GM21786 (cell line): ENCODE results near the gene CCDC51.
"Not testable (repeated sequence)": the region's sequence is repeated elsewhere in the genome, so short reads cannot be mapped to it uniquely, and the experiment has no call there.

Source experiments
- ATAC-seq: cut with Tn5 transposase; IDR thresholded peaks from one replicate; pipeline ENCODE4 v1.9.1; 2021; ENCODE audit not compliant: unreplicated experiment

CCDC51 gene

DNA sequence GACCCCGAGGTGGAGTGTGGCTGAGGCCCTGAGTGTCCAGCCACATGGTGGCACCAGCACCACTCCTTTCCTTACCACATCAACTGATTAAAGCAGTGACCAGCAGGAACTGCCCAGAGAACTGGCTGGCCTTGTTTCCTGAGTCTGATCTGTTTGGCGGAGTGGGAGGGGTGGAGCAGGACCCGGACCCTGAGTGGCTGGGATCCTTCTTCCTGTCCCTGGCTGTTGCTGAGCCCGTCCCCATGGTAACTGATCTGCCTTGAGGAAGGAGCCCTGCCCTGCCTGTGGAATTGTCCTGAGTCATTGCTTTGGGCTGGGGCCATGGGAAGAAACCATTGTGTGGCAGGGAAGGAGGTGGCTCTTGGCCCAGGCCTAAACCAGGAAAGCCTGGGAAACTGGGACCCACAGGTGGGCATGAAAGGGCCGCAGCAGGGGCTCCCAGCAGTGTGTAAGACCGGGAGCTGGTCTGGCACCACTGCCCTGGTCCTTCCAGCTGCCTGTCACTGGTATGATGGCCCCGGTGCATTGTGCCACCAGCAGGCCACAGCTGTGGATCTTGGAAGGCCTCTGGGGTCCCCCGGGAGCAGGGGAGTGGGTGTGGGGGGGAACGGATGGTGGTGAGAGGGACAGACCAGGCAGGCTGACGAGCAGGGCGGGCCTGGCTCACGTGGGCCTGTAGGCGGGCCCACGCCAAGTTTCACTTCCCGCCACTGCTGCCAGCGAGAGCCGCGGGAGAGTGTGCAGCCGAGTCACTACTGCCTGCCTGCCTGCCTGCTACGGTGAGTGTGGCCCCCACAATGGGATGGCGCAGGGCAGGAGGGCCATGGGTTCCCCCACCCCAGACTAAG is 25.8 kb upstream of the CCDC51 start:
- peak; percentile 75 for ATAC-seq

DNA sequence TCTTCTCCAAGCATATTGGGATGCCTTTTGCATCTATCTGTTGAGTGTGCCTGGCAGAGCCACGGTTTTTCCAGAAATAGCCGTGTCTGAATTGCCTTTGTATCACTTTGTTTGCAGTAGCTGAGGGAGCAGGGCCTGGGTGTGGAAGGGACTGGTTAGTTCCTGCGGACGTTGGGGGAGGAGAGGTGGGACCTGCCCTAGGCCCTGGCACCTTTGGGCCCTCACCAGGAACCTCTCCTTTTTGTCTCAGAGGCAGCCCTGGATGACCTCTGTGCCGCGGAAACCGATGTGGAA is 25.3 kb upstream of the CCDC51 start:
- no peak for ATAC-seq

DNA sequence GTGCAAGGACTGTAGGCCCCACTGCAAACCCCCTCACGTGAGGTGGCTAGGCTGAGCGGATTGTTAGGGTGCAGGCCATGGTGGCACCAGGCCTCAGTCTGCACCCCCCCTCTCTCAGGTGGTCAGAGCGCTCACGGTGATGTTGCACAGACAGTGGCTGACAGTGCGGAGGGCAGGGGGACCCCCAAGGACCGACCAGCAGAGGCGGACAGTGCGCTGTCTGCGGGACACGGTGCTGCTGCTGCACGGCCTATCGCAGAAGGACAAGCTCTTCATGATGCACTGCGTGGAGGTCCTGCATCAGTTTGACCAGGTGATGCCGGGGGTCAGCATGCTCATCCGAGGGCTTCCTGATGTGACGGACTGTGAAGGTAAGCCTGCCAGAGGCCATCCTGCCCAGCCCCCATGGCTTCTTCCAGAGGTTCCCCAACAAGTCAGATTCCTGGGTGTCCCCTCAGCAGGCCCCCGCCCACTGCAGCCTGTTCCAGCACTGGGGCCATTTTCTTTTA is 24.8 kb upstream of the CCDC51 start:
- ATAC-seq: no peak

DNA sequence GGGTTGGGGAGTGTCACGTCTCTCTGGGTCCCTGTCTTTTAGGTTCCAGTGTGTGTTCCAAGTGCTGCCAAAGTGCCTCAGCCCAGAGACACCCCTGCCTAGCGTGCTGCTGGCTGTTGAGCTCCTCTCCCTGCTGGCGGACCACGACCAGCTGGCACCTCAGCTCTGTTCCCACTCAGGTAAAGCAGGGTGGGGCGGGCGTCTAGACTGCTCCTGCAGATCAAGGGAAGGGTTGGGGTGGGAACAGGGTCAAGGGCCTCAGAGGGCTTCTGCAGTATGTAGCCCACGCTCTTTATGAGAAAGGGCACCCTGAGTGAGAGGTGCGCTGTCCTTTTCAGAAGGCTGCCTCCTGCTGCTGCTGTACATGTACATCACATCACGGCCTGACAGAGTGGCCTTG is 23.8 kb upstream of the CCDC51 start:
- no peak for ATAC-seq

DNA sequence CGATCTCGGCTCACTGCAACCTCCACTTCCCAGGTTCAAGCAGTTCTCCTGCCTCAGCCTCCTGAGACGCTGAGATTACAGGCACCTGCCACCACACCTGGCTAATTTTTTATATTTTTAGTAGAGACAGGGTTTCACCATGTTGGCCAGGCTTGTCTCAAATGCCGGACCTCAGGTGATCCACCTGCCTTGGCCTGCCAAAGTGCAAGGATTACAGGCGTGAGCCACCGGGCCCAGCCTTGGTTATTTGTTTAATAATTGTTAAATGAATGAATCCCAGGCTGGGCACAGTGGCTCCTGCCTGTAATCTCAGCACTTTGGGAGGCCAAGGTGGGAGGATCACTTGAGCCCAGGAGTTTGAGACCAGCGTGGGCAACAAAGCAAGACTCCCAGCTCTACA is 21.8 kb upstream of the CCDC51 start:
- not testable (repeated sequence) for ATAC-seq

DNA sequence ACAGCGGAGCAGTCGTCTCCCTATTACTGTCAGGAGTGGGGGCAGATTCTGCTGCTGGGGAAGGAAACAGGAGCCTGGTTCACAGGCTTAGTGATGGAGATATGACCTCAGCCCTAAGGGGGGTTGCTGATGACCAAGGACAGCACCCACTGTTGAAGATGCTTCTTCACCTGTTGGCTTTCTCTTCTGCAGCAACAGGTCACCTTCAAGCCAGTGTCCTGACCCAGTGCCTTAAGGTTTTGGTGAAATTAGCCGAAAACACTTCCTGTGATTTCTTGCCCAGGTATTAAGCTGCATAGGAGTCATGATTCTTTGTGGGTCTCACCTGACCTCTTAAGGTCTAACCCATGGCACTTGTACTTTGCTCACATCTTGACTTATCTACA is 20.6 kb upstream of the CCDC51 start:
- ATAC-seq: no peak

DNA sequence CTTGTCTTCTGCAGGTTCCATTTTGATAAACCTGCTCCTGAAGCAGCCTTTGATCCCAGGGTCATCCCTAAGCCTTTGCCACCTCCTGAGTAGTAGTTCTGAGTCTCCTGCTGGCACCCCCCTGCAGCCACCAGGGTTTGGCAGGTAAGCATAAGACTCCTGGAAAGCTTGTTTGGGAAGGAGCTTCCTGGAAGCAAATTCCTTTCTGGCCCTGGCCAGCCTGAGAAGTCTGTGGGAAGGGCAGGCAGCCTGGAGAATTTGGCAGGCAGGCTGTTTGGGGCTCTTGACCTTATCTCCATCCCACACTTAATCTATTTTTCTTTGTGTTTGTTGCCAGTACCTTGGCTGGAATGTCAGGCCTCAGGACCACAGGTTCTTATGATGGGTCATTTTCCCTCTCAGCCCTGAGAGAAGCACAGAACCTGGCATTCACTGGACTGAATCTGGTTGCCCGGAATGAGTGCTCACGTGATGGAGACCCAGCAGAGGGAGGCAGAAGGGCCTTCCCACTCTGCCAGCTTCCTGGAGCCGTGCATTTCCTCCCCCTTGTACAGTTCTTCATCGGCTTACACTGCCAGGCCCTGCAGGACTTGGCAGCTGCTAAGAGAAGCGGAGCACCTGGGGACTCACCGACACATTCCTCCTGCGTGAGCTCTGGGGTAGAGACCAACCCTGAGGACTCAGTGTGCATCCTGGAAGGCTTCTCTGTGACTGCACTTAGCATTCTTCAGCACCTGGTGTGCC is 20.0 kb upstream of the CCDC51 start:
- no peak for ATAC-seq

DNA sequence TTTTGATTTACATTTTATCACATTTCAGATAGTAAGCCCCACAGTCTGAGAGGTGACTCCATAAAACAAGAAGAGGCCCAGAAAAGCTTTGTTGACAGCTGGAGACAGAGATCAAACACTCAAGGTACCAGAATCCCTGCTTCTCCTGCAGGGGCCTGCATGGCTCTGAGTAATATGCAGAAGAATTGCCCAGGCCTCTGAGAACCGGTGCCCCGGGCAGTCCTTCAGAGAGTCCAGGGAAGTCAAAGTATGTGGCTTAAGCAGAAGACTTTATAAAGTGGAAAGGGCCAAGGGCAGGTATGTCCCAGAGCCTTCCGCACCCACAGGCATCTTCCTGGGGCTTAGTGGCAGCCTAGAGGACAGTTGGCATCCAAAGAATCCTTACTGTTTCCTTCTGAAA is 19.4 kb upstream of the CCDC51 start:
- ATAC-seq: no peak

DNA sequence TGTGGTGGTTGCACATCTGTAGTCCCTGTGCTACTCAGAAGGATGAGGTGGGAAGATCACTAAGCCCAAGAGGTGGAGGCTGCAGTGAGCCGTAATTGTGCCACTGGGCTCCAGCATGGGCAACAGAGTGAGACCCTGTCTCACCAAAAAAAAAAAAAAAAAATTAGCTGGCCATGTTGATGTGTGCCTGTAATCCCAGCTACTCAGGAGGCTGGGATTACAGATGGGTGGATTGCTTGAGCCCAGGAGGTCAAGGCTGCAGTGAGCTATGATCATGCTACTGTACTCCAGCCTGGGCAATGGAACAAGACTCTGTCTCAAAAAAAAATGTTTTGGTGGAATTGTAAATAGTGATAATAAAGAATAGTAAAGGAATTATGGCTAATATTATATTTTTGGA is 16.5 kb upstream of the CCDC51 start:
- ATAC-seq: no peak

DNA sequence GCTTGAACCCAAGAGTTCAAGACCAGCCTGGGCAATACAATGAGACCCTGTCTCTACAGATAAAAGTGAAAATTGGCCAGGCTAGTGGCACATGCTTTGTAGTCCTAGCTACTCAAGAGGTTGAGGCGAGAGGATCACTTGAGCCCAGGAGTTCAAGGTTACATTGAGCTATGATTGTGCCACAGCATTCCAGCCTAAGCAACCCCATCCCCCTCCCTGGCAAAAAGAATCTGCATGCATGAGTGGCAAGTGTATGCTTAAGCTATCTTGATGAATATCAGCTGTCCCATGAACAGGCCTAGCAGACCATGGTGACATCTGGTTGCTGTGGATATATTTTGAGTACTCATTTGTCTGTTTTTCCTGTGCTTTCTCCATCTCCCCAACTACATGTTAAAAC is 11.4 kb upstream of the CCDC51 start:
- no peak for ATAC-seq

DNA sequence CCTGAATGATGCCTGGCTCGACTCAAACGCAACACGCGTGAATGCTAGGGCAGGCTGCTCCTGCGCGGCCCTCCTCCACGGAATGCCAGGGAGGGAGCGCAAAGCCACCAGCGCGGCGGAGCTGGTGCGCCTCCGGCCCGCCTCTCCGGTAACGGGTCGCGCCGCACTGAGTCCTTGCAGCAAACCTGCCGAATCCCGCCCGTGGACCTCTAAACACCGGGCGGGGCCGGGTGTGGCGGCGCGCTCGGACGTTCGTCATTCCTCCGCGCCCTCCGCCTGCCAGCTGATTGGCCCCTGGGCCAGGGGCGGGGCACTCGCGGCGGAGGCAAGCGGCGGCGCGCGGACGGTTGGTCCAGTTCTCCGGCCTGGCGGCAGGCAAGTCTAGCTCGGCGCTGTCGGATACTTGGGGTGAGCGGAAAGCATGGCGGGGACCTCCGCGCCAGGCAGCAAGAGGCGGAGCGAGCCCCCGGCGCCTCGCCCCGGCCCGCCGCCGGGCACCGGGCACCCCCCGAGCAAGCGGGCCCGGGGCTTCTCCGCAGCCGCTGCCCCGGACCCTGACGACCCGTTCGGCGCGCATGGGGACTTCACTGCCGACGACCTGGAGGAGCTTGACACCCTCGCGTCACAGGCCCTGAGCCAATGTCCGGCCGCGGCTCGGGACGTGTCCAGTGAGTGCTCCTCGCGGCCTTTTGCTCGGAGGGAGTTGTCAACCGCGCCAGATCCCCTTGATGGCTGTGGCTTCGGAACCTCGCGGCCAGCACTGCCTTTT is 6.7 kb upstream of the CCDC51 start, which contains the start of gene ATRIP:
ATRIP (plus strand) TSS at position 313 of the 769 bp plus-strand sequence; CDS start at position 422, 109 bp downstream.
- peak; percentile 74 for ATAC-seq

DNA sequence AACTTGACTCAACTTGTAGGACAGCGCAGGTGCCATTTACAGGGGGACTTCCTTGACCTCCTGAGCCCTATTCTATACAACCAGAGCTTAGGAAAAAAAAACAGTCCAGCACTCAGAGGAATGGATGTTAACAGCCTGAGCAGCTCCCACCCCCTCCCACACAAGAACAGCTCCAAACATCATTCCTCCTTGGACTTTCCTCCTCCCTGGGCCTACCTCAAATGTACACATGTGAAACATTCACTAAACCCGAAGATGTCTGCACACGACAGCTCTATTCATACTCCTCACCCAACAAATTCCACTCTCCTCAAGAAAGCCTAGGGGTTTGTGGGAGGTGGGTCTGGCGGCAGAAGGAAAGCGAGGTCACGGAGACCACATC is 6.1 kb upstream of the CCDC51 start:
- no peak for ATAC-seq

DNA sequence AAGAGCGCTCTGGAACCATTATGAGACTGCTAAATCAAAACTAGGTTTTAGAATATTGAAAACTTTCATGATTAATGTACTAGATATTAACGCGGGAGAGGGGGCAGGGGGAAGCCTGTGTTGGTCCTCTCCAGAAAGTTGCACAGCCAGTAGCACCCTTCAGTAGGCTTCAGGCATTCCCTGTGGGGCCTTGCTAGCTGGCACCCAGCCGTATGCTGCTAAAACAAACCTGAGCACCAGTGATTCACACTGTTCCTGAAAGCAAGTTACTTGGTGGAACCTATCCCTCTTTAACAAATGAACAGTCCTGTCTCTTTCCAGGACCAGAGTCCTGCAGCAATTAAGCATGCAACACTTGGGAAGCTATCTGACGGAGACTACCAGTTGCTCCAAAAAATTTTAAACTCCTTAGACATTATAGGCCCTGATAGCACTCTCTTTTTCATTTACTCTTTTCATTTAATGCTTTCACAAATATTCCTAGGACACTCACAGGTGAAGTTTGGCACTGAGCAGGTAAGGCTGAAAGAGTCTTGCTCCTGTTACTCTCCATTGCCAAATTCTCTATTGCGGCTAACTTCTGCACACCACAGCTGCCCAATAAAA is 5.5 kb upstream of the CCDC51 start:
- no peak for ATAC-seq

DNA sequence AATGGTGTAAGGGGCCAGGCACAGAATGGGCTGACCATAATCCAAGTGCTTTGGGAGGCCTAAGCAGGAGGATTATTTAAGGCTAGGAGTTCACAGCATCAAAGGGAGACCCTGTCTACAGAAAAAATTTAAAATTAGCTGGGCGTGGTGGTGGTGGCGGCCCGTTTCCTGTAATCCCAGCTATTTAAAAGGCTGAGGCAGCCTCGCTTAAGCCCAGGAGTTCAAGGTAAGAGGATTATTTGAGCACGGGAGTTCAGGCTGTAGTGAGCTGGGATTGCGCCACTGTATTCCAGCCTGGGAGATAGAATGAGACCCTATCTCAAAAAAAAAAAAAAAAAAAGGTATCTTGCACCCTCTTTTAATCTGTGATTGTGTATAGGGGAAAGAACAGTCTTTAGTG is 2.0 kb upstream of the CCDC51 start:
- no peak for ATAC-seq

DNA sequence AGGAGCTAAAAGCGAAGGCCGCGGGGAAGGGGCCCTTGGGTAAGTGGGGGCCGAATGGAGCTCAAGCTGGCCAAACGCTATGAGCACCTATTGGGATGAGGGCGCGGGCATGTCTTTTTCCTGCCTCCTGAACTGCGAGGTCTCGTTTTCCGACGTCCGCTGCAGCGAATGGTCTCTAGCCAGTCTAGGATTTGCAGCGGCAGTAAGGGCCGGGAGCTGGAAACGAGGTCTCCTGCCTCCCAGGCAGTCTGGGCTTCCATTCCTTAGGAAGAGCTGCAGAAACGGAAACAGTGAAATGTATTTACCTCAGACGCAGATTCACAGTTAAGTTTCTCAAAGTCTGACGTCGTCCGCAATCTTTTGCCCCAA is 655 bp upstream of the CCDC51 start:
- ATAC-seq: peak; percentile 1

DNA sequence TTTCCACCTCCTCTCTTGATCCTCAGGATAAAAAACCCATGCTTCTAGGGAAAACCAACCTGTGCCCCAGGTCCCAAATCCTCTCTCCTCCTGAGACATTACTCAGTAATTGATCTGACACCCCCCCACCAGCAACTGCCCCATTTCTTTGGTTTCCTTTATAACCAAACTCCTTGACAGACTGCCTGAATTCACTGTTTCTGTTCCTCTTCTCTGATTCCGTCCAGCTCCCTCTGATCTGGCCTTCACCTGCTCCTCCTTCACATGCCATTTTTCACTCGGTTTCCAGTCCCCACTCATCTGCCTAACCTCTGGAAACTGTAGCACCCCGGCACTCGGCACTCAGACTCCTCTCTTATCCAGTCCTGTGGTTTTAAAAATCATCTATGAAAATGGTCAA is 2.1 kb downstream of the CCDC51 start:
- ATAC-seq: no peak

DNA sequence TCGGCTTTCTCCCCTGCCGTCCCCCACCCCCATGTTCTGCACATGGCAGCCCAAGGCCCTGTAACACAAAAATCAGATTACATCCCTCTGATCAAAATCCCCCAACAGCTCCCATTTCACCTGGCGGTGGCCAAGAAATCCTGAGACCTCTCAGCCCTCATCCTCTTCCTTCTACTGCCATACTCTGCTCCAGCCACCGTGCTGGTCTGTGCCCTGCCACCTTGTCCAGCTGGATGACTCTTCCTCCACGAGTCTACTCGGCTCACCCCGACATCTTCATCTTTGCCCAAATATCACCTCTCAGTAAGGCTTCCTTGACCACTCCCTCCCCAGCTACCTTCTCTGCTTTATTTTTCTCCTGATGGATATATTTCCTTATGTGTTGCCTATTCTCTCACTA is 3.1 kb downstream of the CCDC51 start:
- no peak for ATAC-seq

DNA sequence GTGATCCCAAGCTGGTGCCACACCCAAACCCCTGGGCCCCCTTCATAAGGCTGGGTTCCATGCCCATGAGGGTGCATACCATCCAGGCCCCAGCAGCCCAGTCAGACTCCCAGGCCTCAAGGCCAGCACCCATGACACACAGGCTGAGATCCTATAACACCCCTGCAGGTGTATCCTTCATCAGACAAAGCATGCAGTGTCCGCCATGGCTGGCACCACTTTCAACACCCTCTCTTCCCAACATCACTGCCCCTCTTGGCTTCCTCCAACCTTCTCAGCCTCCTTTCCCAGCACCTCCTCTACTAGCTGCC is 3.5 kb downstream of the CCDC51 start:
- no peak for ATAC-seq

DNA sequence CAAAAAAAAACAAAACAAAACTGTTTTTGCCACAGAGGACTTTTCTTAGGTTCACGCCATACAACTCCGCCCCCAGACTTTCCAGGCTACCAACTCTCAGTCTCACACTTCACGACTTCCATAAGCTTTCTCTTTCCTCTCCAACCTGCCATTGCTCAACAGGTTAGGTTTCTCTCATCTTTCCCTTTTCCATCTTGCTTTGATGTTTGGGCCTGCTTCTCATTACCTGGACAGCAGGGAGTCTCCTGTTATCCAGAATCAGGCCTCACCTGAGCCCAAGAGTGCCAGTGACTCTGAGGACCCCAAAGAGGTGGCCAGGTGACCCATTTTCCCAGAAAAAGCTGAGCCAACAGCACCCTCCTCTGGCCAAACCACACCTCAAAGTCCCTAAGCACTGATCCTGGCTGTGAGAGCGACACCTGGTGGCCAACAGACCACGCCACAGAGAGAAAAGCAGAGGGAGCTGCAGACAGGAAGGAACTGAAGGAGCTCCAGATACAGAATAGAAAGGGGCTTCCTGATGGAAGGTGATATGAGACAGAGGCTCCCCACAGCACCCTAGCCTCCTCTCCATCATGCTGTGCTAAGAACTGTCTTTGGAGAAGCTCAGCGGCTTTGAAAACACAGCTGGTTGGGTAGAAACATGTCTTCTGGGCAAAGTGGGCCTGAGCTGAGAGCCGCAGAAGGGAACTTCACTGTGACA is 4.0 kb downstream of the CCDC51 start:
- ATAC-seq: no peak

DNA sequence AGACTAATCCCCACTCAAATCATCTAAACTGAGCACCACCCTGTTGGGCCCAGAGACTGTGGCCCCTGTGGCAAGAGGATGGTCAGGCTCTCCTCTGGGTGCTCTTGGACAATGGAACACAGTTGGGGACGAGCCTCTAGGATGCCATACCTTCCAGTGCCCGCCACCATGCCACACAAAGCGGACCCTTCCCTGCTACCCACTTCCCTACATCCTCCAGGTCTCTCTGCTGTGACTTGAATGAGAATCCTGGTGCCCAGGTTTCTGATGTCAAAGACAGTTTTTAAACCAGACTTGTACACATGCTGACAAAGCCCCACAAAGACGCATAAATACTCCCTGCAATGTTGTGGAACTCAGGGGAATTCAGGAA is 4.7 kb downstream of the CCDC51 start:
- no peak for ATAC-seq
